Activated CD4-positive, CD25-positive, alpha-beta regulatory T cell treated with anti-CD3 and anti-CD28 coated beads, Interleukin-2, amount 50 U/mL, for 24 hours (primary cell): ENCODE measurements around the gene SF3A2.
"Not testable (repeated sequence)": the region's sequence is repeated elsewhere in the genome, so short reads cannot be mapped to it uniquely, and the experiment has no call there.

Experiments
- ATAC-seq, 2 donors: fragments of 150-1000 bp; cut with Tn5 transposase; one replicate each; pipeline ENCODE4 v1.10.0; 2021; ENCODE audit warnings: mild to moderate bottlenecking in 1 of 2, moderate library complexity in 1 of 2

The SF3A2 gene, protein sequence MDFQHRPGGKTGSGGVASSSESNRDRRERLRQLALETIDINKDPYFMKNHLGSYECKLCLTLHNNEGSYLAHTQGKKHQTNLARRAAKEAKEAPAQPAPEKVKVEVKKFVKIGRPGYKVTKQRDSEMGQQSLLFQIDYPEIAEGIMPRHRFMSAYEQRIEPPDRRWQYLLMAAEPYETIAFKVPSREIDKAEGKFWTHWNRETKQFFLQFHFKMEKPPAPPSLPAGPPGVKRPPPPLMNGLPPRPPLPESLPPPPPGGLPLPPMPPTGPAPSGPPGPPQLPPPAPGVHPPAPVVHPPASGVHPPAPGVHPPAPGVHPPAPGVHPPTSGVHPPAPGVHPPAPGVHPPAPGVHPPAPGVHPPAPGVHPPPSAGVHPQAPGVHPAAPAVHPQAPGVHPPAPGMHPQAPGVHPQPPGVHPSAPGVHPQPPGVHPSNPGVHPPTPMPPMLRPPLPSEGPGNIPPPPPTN

DNA sequence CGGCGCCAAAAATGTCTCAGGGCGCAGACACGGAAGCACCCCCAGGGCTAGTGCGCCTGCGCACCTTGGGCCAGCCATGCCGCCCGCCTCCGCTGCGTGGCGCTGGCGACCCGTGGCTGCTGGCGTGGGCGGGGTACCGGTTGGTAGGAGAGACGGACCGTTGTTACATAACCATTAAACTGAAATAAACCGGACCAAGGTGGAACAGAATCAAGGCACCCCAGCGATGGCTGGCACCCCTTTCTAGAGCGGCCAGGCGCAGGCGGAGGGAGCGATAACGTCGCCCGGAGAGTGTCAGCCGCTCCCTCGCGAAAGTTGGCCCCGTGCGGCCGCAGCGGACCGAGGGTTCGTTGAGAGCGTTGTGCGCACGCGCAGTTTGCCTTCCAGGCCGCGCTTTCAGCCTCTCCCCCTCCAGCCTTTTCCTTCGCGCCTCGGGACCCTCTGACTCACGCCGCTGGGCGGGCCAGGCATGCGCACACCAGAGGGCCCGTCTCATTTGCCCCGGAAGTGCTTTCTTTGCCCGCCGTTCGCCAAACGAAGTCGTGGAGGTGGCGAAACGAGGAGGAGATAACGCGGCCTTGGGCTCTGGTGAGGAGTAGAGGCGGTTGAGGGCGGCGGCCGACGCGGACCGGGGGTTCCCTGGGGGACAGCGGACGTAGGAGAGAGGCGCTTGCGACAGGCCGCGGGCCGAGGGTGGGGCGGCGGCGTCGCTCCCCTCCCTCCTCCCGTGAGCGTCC lies at the start of gene SF3A2, which contains the start of gene PLEKHJ1:
Gene SF3A2, plus strand, starts transcription at position 511 of the 737 bp plus-strand sequence. CDS start 6,595 bp downstream, outside the sequence.
Gene PLEKHJ1, minus strand, starts transcription at position 16 of the 737 bp plus-strand sequence. CDS start 81 bp downstream, outside the sequence.
- ATAC-seq = peak; percentile 75 to 79

DNA sequence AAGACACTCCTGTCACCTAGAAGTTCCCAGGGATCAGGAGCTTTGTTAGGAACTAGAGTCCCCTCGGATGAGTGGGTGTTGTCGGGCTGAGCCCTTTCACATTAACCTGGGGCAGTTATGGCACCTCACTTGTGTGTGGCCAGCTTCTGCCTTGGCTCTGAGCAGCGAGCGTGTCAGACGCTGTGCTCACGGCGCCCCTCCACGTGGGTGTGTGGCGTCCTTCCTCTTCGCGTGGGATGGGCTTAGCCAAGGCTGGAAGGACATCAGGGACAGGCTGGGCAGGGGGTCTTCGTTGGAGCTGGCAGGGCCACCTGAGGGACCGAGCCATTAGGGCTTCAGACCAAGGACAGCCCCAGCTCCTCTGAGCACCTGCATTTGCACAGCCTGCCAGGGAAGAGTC lies 49.5 kb upstream of the SF3A2 start:
- ATAC-seq = no peak

DNA sequence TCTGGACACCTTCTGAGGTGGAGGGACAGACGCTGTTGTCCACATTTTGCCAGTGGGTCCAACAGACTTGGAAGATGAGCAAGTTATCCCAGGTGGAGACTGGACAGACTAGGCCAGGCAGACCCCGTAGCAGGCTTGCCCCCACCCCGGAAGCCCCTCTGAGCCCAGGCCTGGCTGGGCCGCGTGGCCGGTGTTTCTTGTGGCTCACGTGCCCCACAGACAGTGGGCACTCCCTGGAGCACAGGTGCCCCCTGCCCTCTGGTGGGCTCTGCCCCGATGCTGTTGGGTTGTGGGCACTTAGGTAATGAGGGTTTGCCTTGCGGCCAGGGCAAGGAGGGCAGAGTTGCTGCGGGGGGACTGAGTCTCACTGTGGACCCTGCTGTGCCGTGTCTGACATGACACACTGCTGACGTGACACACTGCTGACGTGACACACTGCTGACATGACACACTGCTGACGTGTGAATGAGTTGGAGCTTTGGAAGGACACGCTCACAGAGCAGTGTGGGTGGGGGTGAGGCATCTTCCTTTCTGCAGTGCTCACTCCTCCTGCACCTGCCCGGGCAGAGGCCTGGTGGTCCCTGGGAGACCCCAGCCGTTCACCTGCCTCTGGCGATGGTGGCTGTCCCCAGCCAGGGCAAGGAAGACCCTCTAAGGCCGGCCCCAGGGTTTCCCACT lies 47.8 kb upstream of the SF3A2 start:
- ATAC-seq = peak; percentile 84 to 93

DNA sequence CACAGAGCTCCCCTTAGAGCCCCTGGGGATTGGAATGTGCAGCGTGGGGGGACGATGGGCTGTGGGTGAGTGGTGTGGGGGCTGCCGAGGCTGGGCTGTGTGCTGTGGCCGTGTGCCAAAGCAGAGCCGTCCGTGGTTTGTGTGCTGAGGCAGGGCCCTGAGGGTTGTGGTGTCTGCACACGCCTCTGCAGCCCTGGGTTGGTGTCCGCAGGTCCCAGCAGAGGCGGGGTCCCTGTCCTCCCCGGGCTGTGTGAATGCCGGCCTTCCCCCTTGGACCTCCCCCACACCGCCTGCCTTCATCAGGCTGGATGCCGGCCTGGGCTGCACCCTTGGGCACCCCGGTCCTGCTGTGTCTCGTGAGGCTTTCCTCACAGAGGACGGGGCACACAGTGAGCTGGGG lies 46.7 kb upstream of the SF3A2 start:
- no peak for ATAC-seq

DNA sequence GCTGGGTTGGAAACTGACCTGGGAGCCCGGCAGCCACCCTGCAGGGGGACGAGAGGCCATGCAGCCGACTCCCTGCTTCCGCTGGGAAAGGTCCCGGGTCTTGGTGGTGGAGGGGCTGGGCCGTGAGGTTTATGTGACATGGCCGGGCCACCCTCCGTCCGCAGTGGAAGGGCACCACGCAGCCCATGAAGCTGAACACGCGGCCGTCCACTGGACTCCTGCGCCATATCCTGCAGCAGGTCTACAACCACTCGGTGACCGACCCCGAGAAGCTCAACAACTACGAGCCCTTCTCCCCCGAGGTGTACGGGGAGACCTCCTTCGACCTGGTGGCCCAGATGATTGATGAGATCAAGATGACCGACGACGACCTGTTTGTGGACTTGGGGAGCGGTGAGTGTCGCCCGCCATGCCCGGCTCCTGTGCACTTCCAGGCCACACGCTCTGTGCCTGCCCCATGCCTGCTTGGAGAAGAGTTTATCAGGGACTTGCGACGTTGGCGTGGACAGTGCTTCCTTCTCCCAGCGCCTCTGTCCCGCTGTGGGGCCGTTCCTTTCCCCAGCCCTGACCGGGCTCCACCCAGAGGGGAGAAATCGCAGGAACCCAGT lies 45.7 kb upstream of the SF3A2 start:
- no peak for ATAC-seq

DNA sequence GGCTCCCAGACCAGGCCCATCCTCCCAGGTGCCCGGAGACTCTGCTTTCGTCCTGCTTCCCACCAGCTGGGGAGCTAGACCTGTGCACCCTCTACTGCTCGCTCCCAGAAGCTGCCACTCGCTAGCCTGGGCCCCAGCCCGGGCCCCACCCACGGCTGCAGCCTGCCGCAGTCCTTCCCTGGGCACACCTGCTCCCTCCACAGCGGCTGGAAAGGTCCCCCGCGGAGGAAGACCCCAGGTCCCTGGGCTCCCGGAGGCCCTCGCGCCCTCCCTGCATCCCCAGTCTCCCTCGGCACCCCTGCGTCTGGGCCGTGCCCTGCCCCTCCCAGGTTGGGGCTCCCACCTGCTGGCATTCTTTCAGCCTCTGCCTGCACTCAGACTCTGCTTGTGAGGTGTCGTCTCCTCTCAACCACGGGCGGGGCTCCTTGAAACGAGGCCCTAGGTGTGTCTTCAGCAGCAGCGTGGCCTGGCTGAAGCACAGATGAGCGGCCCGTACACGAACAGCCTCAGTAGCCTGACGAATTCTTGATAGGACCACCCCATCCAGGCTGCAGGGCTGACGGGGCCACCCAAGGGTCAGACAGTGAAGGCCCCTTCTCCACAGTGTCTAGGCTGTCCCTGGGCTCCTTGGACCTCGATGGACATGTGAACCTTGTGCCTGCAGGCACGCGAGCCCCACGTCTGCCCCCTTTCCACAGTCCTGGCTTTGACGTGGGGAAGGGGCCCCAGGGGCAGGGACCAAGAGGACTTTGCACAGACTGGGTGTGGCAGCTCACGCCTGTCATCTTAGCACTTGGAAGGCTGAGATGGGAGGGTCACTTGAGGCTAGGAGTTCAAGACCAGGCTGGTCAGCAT lies 44.9 kb upstream of the SF3A2 start:
- no peak for ATAC-seq

DNA sequence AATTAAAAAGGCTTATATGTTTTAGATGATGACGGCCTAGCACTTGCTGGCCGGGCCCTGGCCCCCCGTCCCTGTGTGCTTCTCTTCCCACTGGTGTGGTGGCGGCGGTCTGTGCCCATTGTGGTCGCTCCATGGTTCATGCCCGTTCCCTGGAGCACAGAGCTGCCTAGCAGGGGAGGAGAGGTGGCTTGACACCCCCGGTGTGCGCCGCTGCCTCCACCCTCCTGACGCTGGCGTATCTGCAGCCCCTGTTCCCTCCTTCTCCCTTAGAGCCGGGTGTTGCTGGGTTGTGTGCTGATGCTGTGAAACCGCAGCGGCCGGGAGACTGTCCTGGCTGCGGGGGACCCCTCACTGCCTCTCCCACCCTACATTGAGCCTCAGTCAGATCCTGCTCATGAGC lies 43.8 kb upstream of the SF3A2 start:
- no peak for ATAC-seq

DNA sequence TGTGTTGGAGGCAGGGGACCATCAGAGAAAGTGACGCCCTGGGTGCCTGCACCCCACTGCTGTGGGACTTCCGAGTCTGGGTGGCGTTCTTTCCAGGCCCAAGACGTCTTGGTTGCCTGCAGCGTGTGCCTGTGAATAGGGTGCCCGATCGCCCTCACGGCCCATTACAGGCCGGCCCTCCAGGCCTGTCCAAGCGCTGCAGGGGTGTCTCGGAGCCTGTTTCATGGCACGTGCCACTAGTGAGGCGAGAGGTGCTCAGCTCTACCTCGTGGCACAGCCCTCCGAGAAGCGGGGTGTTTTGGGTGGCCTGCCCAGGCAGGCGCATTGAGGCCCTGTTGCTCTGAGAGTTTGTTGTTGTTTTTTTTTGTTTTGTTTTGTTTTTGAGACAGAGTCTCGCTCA lies 42.8 kb upstream of the SF3A2 start:
- no peak for ATAC-seq

DNA sequence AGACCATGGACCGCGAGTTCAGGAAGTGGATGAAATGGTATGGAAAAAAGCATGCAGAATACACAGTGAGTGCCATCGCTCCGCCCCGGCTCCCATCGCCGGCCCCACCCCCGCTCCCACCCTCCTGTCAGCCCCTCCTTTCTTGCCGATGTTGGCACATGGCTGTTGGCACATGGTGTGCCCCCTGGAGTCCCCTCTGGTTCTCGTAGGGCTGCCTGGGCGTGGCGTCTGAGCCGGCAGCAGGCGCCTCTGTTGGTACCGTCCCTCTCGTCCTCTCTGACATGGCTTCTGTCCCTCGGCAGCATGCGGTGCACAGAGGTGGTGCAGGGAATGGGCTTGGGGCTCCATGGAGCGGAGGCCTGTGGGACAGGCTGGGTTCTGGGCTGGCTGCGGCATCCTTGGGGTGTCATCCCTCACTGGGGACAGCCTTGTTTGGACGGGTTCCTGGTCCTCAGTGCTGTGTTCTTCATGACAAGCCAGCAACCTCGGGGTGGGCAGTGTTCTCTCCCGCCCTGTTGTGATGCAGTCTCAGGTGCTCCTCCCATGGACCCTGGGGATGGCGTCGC lies 42.0 kb upstream of the SF3A2 start:
- ATAC-seq = no peak

DNA sequence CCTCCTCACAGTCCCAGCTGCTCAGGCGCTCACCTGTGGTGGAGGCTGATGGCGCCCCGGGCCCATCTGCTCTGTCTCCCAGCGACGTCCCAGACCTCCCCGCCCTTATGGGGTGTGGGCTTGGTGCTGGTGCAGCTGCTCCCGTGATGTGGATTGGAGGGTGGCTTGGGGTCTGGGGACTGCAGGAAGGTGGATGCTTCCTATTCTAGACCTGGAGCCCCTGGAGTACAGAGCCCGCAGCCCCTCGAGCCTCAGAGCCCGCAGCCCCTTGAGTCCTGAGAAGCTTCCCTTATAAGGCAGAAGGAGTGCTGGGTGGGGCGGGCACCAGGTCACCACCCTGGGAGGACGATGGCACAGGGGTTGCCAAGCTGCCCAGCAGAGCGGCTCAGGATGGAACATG lies 41.3 kb upstream of the SF3A2 start:
- no peak for ATAC-seq

DNA sequence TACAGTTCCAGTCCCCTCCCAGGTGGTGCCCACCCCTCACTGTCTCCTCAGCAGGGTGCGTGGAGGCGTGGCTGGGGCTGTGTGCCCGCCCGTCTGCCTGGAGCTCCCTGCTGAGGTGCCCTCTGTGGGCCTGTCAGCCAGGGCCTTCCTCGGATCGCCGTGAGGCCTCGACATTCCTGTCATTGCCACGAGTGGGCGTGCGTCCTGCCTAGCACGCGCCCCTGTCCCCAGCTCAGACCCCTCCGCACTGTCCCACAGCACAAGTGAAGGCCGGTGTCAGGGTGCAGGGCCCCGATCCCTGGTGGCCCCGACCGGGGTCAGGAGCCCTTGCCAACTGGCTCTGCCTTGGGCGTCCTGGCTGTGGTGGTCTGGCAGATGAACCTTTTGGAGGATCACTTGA lies 40.7 kb upstream of the SF3A2 start:
- no peak for ATAC-seq

DNA sequence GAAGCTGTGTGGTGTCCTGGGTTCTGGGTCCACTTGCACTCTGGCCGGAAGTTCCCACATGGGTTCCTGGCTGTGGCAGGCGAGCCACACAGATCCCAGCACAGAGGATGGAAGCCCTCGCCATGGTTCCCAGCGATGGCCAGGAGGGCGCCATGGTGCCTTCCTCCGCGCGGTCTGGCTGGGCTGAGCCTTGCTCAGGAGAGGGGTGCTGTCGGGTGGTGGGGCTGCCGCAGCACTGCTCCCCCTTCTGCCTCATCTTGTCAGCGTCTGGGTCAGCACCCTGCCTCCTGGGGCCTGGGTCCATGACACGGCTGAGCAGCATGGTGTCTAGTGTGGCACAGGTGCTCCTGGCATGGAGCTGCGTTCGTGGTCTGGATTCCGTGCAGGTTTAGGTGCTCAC lies 39.4 kb upstream of the SF3A2 start:
- no peak for ATAC-seq

DNA sequence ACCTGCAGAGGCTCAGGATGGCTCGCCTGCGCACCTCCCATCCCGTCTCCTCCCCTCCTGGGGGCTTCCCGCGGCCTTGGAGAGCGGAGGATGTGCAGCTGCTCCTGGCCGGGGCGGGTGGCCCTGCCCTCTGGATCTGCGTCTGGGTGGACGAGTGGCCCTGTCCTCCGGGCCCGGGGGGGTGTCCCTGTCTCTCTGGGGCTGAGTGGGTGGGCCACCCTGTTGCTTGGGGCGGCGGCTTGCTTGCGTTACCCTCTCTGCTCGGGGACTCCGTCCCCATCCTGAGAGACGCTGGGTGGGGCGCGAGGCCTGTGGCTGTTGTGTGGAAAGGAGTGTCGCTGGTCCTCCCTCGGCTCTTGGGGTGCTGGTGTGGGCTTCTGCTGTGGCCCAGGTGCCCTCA lies 38.3 kb upstream of the SF3A2 start:
- no peak for ATAC-seq

DNA sequence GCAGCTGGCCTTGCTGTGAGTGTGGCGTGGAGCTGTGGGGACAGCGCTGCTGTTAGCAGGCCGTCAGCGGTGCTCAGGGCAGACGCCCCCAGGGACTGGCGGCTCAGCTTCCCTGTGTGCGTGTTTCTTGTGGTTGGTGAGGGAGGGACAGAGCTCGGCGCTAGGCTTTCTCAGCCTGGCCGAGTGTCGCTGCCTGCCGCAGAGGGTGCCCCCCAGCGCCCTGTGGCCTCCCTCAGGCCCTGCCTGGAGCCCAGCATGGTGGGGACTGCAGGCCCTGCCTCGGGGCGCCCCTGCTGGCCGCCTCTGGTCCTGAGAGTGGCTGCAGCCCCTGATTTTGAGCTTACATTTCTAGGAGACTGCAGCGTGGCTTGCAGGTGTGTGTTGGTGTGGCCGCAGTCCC lies 37.4 kb upstream of the SF3A2 start:
- peak in 1 of 2 donors; percentile 24 for ATAC-seq

DNA sequence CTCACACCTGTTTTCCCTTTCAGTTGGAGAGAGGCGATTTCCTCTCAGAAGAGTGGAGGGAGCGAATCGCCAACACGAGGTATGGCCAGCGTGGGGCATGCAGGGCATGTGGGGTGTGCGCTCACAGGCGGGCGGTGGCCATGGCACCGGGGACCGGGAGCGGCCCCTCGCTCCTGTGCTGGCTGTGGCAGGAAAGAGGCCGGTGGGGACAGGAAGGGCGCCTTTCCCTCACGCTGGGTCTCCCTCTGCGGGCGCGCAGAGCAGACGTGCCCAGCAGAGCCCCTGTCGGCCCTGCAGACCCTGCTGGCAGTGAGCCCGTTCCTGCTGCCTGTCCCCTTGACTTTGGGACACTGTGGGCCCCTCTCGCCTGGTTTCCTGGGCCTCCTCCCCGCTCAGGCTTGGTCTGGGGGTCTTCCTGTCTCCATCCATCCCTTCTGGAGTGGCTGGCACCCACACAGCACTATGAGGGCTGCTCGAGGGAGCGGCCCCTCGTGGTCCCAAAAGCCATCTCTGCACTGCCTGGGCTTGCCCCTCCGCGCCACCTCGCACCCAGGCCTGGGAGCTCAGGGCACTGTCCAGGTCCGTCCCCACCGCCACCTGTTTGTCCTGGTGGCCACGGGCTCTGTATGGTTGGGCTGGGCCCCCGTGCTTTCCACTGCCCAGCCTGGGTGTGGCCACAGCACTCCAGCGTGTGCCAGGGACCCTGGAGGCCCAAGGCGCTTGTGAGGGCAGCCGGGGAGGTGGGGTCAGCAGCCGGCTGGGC lies 36.6 kb upstream of the SF3A2 start:
- no peak for ATAC-seq

DNA sequence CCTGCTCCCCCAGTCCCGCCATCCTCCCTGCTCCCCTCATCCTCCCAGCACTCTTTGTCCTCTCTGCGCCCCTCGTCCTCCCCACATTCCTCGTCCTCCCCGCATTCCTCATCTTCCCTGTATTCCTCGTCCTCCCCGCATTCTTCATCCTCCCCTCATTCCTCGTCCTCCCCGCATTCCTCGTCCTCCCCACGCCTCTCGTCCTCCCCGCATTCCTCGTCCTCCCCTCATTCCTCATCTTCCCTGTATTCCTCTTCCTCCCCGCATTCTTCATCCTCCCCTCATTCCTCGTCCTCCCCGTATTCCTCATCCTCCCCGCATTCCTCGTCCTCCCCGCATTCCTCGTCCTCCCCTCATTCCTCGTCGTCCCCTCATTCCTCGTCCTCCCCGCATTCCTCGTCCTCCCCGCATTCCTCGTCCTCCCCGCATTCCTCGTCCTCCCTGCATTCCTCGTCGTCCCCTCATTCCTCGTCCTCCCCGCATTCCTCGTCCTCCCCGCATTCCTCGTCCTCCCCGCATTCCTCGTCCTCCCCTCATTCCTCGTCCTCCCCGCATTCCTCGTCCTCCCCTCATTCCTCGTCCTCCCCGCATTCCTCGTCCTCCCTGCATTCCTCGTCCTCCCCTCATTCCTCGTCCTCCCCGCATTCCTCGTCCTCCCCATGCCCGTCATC lies 35.9 kb upstream of the SF3A2 start:
- ATAC-seq = not testable (repeated sequence)

DNA sequence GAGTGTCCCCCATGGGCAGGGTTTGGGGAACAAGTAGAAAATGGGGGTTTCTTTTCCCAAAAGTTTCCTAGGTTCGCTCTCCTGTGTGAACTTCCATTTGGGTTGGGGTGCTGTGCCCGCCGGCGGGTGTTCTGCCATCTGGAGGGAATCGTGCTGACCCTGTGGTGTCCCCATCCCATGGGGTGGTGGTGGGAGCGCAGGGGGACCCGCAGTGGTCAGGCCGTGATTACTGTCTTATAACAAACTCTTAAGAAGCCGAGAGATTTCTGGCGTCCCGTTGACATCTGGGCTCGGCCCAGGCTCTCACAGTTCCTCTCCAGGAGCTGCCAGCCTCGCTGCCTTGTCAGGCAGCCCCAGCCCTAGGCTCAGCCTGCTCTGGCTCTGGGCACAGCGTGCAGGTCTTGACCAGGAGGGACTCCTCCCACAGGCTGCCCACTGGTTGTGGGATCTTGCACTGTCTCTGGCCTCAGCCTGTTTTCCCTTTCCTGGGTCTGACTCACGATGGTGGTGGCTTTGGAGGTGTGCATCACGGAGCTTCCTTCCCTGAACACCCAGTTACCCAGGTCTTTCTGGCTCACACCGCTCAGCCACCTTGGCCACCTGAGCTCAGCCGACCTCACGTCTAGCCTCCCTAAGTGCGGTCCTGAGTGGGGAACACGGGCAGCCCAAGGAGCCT lies 35.0 kb upstream of the SF3A2 start:
- no peak for ATAC-seq

DNA sequence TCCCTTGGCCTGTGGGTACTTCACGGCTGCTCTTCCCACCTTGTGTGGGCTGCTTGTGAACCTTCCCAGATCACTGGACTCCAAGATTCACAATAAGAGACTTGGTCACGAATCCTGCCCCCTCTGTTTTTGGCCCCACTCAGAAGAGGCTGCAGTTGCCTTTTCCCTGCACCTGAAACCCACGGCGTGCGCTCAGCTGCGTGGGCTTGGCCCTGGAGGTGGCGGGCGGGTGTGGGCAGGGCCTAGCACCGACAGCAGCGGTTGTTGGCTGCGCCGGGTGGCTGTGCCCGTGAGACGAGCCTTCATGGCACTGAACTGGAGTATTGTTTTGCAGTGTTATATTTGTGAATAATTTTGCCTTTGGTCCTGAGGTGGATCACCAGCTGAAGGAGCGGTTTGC lies 34.3 kb upstream of the SF3A2 start:
- no peak for ATAC-seq

DNA sequence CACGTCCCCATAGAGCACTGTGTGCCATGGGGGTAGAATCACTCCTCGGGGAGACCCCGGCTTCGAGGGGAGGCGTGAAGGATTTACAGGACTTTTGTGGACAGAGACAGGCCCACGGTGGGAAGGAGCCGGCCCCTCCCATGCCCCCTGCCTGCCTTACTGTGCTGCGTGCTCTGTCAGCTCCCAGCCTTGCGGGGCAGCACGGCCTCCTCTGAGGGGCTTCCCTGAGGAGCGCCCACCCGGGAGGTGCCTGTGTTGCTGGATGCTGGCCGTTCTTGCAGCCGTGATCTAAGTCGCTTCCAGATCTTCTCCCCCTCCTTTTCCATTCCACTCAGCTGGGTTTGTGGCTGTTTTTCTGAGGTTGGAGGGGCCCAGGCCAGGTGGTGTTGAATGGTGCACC lies 29.6 kb upstream of the SF3A2 start:
- ATAC-seq = no peak
